ENCODE data around the gene RAP1B. TPM values are rescaled to one million over a fixed set of nuclear protein-coding genes. Genes with fewer than 3 reads are reported as not detected.

RAP1B gene
- total RNA-seq, 1 donor from 2014 or later, result 206 TPM

- peaks cover 10% of the 10 kb centered on the region for H3K36me3 Mint-ChIP-seq (ENCODE audit: low read depth, unreplicated experiment)
- TF ChIP-seq CTCF (IDR thresholded peaks at IDR 0.05; ENCODE audit: unreplicated experiment), result no peak
- H3K27ac Mint-ChIP-seq (ENCODE audit: unreplicated experiment), result no peak overlapping the region
- no peak overlapping the region for H3K4me3 Mint-ChIP-seq (ENCODE audit: unreplicated experiment)
- no peak for DNase-seq (ENCODE audit: low spot score)
- peaks cover 1% of the 10 kb centered on the region for H3K27me3 Mint-ChIP-seq (ENCODE audit: unreplicated experiment)
- no peaks in the 10 kb centered on the region for H3K9me3 Mint-ChIP-seq (ENCODE audit: unreplicated experiment)
- peaks cover 22% of the 10 kb centered on the region for H3K4me1 Mint-ChIP-seq (ENCODE audit: unreplicated experiment)
These were observed 11.6 kb downstream of the RAP1B start for GRCh38 chr12:68622250-68622649.

- DNase-seq (ENCODE audit: low spot score), result no peak
- H3K4me3 Mint-ChIP-seq (ENCODE audit: unreplicated experiment), result no peak overlapping the region
- H3K27me3 Mint-ChIP-seq (ENCODE audit: unreplicated experiment), result peaks cover 1% of the 10 kb centered on the region
- TF ChIP-seq CTCF (IDR thresholded peaks at IDR 0.05; ENCODE audit: unreplicated experiment), result no peak
- H3K9me3 Mint-ChIP-seq (ENCODE audit: unreplicated experiment), result no peaks in the 10 kb centered on the region
- H3K36me3 Mint-ChIP-seq (ENCODE audit: low read depth, unreplicated experiment), result peaks cover 18% of the 10 kb centered on the region
- H3K27ac Mint-ChIP-seq (ENCODE audit: unreplicated experiment), result no peak overlapping the region
- H3K4me1 Mint-ChIP-seq (ENCODE audit: unreplicated experiment), result peaks cover 22% of the 10 kb centered on the region
These were observed 12.4 kb downstream of the RAP1B start for GRCh38 chr12:68623059-68623458.

GRCh38 chr12:68623984-68624383 is 13.3 kb downstream of the RAP1B start:
- Mint-ChIP-seq H3K36me3 (ENCODE audit: low read depth, unreplicated experiment) (peaks cover 21% of the 10 kb centered on the region), H3K27ac (ENCODE audit: unreplicated experiment) (no peak overlapping the region), H3K4me3 (ENCODE audit: unreplicated experiment) (no peak overlapping the region), H3K27me3 (ENCODE audit: unreplicated experiment) (peaks cover 3% of the 10 kb centered on the region), H3K4me1 (ENCODE audit: unreplicated experiment) (peaks cover 19% of the 10 kb centered on the region), H3K9me3 (ENCODE audit: unreplicated experiment) (no peaks in the 10 kb centered on the region)
- DNase-seq (ENCODE audit: low spot score), result no peak
- no peak for TF ChIP-seq CTCF (IDR thresholded peaks at IDR 0.05; ENCODE audit: unreplicated experiment)

- H3K36me3 Mint-ChIP-seq (ENCODE audit: low read depth, unreplicated experiment), result peaks cover 21% of the 10 kb centered on the region
- no peak for DNase-seq (ENCODE audit: low spot score)
- peaks cover 4% of the 10 kb centered on the region for H3K27me3 Mint-ChIP-seq (ENCODE audit: unreplicated experiment)
- no peak for TF ChIP-seq CTCF (IDR thresholded peaks at IDR 0.05; ENCODE audit: unreplicated experiment)
- peak overlapping the region; percentile 28 for H3K4me3 Mint-ChIP-seq (ENCODE audit: unreplicated experiment)
- no peak overlapping the region for H3K27ac Mint-ChIP-seq (ENCODE audit: unreplicated experiment)
- peaks cover 19% of the 10 kb centered on the region for H3K4me1 Mint-ChIP-seq (ENCODE audit: unreplicated experiment)
- H3K9me3 Mint-ChIP-seq (ENCODE audit: unreplicated experiment), result no peaks in the 10 kb centered on the region
These were observed 14.2 kb downstream of the RAP1B start for GRCh38 chr12:68624933-68625332.

GRCh38 chr12:68627673-68628319 is 17.1 kb downstream of the RAP1B start:
- no peak for DNase-seq (ENCODE audit: low spot score)
- Mint-ChIP-seq H3K36me3 (ENCODE audit: low read depth, unreplicated experiment) (peaks cover 21% of the 10 kb centered on the region), H3K4me1 (ENCODE audit: unreplicated experiment) (no peaks in the 10 kb centered on the region), H3K27ac (ENCODE audit: unreplicated experiment) (no peak overlapping the region), H3K9me3 (ENCODE audit: unreplicated experiment) (no peaks in the 10 kb centered on the region), H3K27me3 (ENCODE audit: unreplicated experiment) (peaks cover 4% of the 10 kb centered on the region), H3K4me3 (ENCODE audit: unreplicated experiment) (no peak overlapping the region)
- TF ChIP-seq CTCF (IDR thresholded peaks at IDR 0.05; ENCODE audit: unreplicated experiment), result no peak

Data from endothelial cell (in vitro differentiated cells).